ENCODE data around the gene SOST.

DNA sequence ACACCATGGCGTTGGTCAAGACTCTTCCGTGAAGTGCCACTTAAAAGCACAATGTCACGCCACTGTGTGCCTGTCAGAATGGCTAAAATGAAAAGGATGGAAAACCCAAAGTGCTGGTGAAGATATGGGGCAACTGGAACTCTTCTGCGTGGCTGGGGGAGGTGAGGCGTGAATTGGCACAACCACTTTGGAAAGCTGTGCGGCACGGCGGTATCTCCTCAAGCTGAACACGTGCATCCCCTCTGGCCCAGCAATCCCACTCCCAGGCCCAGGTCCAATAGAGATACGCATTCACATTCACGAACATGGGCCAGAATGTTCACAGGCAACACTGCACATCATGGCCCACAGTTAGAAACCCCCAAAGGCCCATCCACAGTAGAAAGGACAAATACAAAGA lies 11.3 kb upstream of the SOST start:
- TF ChIP-seq, protein P1, sequence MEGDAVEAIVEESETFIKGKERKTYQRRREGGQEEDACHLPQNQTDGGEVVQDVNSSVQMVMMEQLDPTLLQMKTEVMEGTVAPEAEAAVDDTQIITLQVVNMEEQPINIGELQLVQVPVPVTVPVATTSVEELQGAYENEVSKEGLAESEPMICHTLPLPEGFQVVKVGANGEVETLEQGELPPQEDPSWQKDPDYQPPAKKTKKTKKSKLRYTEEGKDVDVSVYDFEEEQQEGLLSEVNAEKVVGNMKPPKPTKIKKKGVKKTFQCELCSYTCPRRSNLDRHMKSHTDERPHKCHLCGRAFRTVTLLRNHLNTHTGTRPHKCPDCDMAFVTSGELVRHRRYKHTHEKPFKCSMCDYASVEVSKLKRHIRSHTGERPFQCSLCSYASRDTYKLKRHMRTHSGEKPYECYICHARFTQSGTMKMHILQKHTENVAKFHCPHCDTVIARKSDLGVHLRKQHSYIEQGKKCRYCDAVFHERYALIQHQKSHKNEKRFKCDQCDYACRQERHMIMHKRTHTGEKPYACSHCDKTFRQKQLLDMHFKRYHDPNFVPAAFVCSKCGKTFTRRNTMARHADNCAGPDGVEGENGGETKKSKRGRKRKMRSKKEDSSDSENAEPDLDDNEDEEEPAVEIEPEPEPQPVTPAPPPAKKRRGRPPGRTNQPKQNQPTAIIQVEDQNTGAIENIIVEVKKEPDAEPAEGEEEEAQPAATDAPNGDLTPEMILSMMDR (IDR thresholded peaks at IDR 0.05; ENCODE audit: insufficient read depth, low read depth, low read length): no peak
- no peak for TF ChIP-seq EZH2 (IDR thresholded peaks at IDR 0.05; ENCODE audit: insufficient read depth, low read length)
